Ovary (tissue), 3 donors: ENCODE data around the gene CSE1L.
"Not testable (repeated sequence)": the region's sequence is repeated elsewhere in the genome, so short reads cannot be mapped to it uniquely, and the experiment has no call there.

ENCODE experiments used
- POLR2A ChIP-seq: fragments of 450-650 bp; IDR thresholded peaks from one replicate; pipeline ENCODE4 v1.6.1; 2017; ENCODE audit warnings: antibody characterized with exemption, mild to moderate bottlenecking, moderate library complexity
- TF ChIP-seq, protein P1 (sequence below), 3 donors: fragments of 450-650 bp in 2 of 3; fragments of 200-600 bp in 1 of 3; IDR thresholded peaks; one replicate each; pipeline versions ENCODE4 v1.5.1 to v1.8.0; 2016 to 2022; ENCODE audit warnings: antibody characterized with exemption in 3 of 3, mild to moderate bottlenecking in 1 of 3
- donor health status: DM: no; HTN: no; CAD: no.

DNA sequence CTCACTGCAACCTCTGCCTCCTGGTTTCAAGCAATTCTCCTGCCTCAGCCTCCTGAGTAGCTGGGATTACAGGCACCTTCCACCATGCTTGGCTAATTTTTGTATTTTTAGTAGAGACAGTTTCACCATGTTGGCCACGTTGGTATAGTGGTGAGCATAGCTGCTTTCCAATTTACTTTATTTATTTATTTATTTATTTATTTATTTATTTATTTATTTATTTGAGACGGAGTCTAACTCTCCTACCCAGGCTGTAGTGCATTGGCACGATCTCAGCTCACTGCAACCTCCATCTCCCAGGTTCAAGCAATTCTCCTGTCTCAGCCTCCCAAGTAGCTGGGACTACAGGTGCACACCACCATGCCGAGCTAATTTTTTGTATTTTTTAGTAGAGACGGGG, 54.2 kb downstream of the CSE1L start:
- TF ChIP-seq, protein P1, sequence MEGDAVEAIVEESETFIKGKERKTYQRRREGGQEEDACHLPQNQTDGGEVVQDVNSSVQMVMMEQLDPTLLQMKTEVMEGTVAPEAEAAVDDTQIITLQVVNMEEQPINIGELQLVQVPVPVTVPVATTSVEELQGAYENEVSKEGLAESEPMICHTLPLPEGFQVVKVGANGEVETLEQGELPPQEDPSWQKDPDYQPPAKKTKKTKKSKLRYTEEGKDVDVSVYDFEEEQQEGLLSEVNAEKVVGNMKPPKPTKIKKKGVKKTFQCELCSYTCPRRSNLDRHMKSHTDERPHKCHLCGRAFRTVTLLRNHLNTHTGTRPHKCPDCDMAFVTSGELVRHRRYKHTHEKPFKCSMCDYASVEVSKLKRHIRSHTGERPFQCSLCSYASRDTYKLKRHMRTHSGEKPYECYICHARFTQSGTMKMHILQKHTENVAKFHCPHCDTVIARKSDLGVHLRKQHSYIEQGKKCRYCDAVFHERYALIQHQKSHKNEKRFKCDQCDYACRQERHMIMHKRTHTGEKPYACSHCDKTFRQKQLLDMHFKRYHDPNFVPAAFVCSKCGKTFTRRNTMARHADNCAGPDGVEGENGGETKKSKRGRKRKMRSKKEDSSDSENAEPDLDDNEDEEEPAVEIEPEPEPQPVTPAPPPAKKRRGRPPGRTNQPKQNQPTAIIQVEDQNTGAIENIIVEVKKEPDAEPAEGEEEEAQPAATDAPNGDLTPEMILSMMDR (IDR thresholded peaks at IDR 0.05), result not testable (repeated sequence)
- not testable (repeated sequence) for TF ChIP-seq POLR2A
